ENCODE results near the gene LRRC28.

DNA sequence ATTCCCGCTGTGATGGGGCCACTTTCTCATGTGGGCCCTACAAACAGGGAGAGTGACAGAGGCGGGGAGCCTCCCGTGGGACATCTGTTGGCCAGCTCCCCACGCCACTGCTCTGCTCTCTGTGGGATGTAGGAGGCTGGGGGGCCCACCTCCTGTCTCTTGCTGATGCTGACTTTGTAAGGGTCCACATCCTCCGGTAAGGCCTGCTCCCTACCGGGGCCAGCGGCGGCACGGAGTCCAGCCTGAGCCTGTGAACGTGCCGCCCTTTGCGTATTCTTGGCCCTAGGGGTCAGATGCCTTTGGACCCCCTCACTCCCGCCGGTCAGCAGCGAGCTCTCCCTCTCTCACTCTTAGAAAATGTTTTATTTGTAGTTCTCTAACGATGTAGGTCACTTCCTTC lies 153.2 kb downstream of the LRRC28 start:
- TF ChIP-seq, protein P1, sequence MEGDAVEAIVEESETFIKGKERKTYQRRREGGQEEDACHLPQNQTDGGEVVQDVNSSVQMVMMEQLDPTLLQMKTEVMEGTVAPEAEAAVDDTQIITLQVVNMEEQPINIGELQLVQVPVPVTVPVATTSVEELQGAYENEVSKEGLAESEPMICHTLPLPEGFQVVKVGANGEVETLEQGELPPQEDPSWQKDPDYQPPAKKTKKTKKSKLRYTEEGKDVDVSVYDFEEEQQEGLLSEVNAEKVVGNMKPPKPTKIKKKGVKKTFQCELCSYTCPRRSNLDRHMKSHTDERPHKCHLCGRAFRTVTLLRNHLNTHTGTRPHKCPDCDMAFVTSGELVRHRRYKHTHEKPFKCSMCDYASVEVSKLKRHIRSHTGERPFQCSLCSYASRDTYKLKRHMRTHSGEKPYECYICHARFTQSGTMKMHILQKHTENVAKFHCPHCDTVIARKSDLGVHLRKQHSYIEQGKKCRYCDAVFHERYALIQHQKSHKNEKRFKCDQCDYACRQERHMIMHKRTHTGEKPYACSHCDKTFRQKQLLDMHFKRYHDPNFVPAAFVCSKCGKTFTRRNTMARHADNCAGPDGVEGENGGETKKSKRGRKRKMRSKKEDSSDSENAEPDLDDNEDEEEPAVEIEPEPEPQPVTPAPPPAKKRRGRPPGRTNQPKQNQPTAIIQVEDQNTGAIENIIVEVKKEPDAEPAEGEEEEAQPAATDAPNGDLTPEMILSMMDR (IDR thresholded peaks at IDR 0.05 in 2 of 3, conservative IDR thresholded peaks at IDR 0.05 in 1 of 3; ENCODE audit: insufficient read depth in 2 of 3, low read depth in 1 of 3, low read length in 3 of 3): no peak
- TF ChIP-seq NR1H2 (CRISPR knock-in tag; IDR thresholded peaks at IDR 0.05): no peak
- TF ChIP-seq, protein P2, sequence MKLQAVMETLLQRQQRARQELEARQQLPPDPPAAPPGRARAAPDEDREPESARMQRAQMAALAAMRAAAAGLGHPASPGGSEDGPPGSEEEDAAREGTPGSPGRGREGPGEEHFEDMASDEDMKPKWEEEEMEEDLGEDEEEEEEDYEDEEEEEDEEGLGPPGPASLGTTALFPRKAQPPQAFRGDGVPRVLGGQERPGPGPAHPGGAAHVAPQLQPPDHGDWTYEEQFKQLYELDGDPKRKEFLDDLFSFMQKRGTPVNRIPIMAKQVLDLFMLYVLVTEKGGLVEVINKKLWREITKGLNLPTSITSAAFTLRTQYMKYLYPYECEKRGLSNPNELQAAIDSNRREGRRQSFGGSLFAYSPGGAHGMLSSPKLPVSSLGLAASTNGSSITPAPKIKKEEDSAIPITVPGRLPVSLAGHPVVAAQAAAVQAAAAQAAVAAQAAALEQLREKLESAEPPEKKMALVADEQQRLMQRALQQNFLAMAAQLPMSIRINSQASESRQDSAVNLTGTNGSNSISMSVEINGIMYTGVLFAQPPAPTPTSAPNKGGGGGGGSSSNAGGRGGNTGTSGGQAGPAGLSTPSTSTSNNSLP (IDR thresholded peaks at IDR 0.05; ENCODE audit: borderline replicate concordance, low read depth, low read length): no peak
- TF ChIP-seq CEBPG (CRISPR knock-in tag; IDR thresholded peaks at IDR 0.05): no peak
- TF ChIP-seq CEBPG (tag; conservative IDR thresholded peaks at IDR 0.05 in 1 of 2, IDR thresholded peaks at IDR 0.05 in 1 of 2): no peak
- TF ChIP-seq, protein P3, sequence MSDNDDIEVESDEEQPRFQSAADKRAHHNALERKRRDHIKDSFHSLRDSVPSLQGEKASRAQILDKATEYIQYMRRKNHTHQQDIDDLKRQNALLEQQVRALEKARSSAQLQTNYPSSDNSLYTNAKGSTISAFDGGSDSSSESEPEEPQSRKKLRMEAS (CRISPR knock-in tag; IDR thresholded peaks at IDR 0.05): no peak
- TF ChIP-seq FOXA1 (IDR thresholded peaks at IDR 0.05; ENCODE audit: borderline replicate concordance): no peak

All from K562 (cell line).